ENCODE data around the gene DLGAP3.

- no peak for TF ChIP-seq MAX (IDR thresholded peaks at IDR 0.05; ENCODE audit: insufficient read depth, insufficient read length)
- TF ChIP-seq JUN (IDR thresholded peaks at IDR 0.05; ENCODE audit: borderline replicate concordance, insufficient read depth, insufficient read length, low read depth) = no peak
- no peak for TF ChIP-seq POLR2A (IDR thresholded peaks at IDR 0.05; ENCODE audit: low read depth, low read length)
- no peak for TF ChIP-seq CTCF (IDR thresholded peaks at IDR 0.05; ENCODE audit: extremely low read depth in 1 of 2, insufficient read depth in 1 of 2, low read depth in 1 of 2, low read length in 2 of 2)
- no peak for TF ChIP-seq EZH2 (IDR thresholded peaks at IDR 0.05; ENCODE audit: borderline replicate concordance, low read depth, low read length, severe bottlenecking)
- TF ChIP-seq POLR2AphosphoS5 (IDR thresholded peaks at IDR 0.05; ENCODE audit: insufficient read depth, low read depth, low read length) = no peak
- no peak for TF ChIP-seq GATA2 (IDR thresholded peaks at IDR 0.05; ENCODE audit: insufficient read depth, insufficient read length, low read depth, low read length)
- no peak for TF ChIP-seq FOS (IDR thresholded peaks at IDR 0.05; ENCODE audit: borderline replicate concordance, insufficient read depth, low read length)
- no peak for TF ChIP-seq MYC (IDR thresholded peaks at IDR 0.05; ENCODE audit: low read depth, low read length)
These were observed 63.9 kb downstream of the DLGAP3 start for GRCh38 chr1:34865573-34865972.
